NCI-H2081 treated with DMSO at 0.1 percent for 48 hours (cell line): Measurements from ENCODE around the gene ARIH1.

ENCODE experiments used
- DNase-seq: peaks from one replicate; lab custom pipeline; 2025; lab: John Stamatoyannopoulos, UW

Gene ARIH1

GRCh38 chr15:72487070-72487797 is 13.1 kb downstream of the ARIH1 start:
- no peak for DNase-seq

DNA sequence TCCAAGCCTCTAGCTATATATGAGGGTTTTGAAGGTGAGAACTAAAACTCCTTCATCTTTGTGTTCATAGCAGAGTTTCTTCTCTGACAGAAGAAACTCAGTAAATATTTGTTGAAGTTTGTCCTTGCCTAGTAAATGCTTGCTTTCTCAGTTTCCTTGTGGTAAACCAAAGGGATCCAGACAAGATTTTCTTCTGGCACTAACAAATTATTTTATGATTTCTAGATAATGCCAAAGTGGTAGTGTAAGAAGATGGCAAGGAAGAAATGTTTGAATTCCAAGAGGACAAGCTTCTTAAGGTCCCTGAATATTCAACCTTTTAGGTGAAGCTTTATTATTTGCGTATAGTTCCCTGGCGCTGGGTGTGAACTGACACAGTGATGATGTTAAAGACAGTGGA is 14.4 kb downstream of the ARIH1 start:
- DNase-seq, result no peak

DNA sequence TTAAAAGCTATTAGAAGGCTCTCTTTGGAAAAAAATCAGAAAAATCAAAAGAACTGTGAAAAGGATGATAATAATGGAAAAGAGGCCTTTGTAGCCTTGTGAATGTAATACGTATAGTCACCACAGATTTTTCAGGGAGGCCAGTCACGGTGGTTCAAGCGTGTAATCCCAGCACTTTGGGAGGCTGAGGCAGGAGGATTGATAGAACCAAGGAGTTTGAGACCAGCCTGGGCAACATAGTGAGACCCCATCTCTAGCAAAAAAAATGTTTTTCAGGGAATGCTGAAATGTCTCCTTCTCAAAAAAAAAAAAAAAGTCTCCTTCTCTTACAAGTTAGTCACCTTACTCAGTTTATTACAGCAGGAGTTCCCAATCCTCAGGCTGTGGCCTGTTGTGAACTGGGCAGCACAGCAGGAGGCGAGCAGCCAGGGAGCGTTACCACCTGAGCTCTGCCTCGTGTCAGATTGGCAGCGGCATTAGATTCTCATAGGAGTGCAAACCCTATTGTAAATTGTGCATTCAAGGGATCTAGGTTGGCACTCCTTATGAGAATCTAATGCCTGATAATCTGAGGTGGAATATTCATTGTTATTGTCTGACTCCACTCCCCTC is 15.9 kb downstream of the ARIH1 start:
- no peak for DNase-seq

DNA sequence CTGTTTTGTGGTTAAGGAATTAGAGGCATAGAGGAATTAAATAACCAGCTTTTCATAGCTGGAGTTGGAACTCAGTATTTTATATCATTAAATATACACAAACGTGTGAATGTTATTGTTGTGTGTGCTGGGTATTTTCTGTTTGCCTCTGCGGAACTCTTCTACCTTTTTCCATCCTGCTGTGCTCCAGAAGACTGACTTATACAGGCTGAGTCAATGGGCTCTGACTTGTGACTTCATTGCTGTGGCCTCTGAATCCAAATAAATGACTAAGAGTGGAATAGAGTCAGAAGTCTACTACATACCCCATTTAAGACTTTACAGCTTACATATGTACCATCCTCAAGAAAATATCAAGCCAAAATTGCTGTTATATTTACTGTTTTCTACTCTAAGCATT is 17.6 kb downstream of the ARIH1 start:
- DNase-seq, result no peak

GRCh38 chr15:72492733-72493132 is 18.6 kb downstream of the ARIH1 start:
- DNase-seq, result no peak

- DNase-seq, result no peak
Measured at GRCh38 chr15:72493220-72493619, 19.1 kb downstream of the ARIH1 start.

- DNase-seq, result no peak
Measured at GRCh38 chr15:72495007-72495406, 20.9 kb downstream of the ARIH1 start.

- DNase-seq, result no peak
Measured at GRCh38 chr15:72496783-72497182, 22.7 kb downstream of the ARIH1 start.

- no peak for DNase-seq
Measured at GRCh38 chr15:72497402-72497801, 23.3 kb downstream of the ARIH1 start.

GRCh38 chr15:72502220-72502809 is 28.2 kb downstream of the ARIH1 start:
- no peak for DNase-seq

DNA sequence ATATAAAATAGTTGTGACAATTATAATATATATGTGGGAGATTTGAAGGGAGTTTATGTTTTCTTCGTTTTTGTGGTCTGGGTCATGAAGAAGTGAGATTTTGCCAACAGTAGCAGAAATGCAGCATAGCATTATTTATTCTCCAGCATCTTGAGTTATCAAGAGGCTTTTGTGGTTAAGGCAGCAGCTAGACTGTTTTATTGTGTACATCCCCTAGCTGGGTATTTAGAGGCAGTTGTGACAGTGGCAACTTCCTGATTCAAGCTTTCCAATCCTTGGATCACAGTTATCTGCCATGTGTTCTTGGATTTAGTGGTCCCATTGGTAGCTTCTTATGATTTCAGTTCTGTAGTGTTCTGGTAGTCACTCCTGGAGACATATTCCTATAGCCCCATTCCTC is 29.0 kb downstream of the ARIH1 start:
- DNase-seq, result no peak

DNA sequence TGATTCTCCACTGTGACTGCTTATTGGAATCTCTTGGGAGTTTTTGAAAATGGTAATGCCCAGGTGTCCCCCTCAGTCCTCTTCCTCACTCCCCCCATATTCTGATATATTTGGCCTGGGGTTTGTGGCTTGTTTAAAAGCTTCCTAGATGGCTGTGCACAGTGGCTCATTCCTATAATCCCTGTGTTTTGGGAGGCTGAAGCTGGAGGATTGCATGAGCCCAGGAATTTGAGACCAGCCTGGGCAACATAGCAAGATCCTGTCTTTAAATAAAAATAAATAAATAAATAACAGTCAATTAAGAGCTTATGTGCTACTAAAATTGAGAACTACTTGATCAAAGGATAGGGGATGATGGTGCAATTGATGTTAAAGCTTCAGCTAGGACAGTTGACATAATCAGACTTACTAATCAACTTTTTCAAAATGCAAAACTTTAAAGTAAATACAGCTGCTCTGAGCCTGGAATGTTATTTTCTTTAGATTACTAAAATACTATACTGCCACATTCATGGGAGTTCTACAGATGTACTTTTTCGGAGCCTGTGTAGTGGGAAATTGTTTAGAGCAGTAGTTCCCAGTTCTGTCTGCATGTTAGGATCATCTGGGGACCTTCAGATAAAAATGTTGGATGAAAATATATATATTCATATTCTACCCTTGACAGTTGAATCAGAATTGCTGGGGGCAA is 33.4 kb downstream of the ARIH1 start:
- no peak for DNase-seq

DNA sequence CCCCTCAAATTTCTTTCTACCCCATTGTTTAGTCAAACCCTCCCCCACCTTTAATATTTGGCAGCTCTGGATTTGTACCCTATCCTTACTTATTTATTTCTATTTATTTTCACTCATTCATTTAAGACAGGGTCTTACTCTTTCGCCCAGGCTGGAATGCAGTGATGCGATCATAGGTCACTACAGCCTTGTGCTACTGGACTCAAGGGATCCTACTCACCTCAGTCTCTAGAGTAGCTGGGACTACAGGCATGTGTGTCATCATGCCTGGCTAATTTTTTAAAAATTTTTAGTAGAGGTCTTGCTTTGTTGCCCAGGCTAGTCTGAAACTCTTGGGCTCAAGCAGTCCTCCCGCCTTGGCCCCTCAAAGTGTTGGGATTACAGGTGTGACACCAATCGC is 35.4 kb downstream of the ARIH1 start:
- DNase-seq, result no peak

DNA sequence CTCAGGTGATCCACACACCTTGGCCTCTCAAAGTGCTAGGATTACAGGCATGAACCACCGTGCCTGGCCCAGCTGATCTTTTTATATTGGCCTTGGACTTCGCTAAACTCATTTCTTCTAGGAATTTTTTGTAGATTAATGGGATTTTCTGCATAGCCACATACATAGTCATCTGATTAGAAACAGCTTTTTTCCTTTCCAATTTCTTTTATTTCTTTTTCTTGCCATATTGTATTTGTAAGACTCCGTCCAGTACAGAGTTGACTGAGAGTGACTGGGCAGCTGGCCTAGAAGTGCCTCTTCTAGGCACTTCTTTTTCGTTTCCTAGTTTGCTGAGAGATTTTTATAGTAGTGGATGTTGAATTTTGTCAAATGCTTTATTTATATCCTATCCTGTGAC is 37.4 kb downstream of the ARIH1 start:
- DNase-seq, result no peak

DNA sequence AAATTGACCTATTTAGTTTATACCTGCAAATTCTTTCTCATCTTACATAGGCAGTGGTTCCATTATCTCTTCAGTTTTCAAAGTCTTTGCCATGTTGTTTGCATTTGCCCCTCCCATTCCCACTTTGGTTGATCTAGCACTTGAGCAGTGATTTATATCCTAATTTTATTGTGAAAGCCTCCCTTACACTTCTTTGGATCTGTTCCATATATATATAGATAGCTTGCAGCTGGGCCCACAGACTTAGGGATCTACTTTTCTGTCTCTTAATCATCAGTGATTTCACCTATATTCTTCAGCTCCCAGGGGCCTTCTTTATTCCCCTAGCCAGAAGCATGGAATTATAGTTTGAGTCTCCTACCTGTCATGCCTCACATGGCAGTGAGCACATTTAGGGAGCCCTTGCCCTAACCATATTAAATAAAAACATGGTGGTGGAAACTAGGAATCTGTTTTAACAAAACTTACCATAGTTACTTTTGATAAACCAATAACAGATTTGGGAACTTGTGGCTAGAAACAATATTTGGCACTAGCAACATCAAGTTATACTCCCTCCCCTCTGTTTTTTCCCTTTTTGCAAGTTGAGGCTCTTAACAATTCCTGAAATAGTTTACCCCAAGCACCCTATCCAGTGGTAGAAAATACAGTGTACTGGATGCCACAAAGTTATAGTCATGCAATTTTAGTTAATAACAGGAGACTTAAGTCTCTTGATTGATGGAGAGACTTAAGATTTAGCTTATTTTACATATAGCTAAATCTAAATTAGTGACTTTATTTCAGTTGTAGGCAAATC is 41.7 kb downstream of the ARIH1 start:
- DNase-seq, result no peak

DNA sequence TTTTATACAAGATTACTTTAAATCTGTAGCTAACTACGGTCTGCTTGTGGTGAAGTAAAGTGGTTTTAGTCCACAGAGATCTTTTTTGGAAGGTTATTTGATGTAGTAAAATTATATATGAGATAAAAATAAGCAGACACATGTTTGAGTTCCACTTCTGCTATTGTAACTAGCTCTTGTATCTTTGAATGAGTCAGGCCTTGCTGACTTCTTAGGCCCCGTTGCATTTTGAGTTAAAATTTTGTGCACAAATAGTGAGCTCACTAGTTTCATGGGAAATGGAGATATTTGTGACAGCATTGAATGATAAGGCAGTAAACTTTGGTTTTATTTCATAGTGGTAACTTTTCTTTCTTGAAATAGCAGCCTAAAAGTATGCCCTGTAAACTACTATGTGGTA is 42.6 kb downstream of the ARIH1 start:
- DNase-seq, result no peak

GRCh38 chr15:72521682-72522081 is 47.6 kb downstream of the ARIH1 start:
- no peak for DNase-seq

DNA sequence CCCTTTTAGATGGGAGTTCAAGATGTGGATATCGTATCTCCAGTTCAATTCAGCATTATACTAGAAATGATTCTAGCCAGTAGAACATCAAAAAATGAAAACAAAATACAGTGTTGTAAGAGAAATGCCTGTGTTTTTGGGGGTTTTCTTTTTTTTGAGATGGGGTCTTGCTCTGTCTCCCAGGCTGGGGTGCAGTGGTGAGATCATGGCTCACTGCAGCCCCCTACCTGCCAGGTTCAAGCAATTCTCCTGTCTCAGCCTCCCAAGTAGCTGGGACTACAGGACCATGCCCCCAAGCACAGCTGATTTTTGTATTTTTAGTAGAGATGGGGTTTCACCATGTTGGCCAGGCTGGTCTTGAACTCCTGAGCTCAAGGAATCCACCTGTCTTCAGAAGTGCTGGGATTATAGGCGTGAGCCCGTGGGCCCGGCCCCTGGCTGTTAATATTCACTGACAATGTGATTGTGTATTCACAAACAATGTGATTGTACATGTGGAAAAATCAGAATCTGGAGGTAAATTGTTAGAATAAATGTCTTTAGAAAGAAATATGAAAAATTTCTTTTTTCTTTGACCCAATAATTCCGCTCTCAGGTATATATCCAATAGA is 59.0 kb downstream of the ARIH1 start:
- DNase-seq, result no peak

- DNase-seq, result no peak
Measured at GRCh38 chr15:72534523-72534922, 60.4 kb downstream of the ARIH1 start.

DNA sequence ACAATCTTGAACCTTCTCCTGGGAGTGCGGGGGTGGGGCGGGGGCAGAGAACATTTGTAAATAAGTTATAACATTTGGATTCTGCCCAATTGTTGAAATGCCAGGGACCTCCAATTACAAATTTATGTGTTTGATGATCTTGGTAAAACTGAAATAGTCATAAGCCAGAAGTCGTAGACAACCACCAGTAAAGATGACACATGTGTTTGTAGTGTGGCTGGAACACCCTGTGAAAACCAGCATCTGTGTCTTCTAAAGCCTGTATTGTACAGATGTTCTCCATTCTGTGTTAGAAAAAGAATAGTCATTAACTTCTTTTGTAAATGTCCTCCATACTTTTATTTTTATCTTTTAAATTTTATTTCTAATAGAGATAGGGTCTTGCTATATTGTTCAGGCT is 61.8 kb downstream of the ARIH1 start:
- DNase-seq, result no peak

DNA sequence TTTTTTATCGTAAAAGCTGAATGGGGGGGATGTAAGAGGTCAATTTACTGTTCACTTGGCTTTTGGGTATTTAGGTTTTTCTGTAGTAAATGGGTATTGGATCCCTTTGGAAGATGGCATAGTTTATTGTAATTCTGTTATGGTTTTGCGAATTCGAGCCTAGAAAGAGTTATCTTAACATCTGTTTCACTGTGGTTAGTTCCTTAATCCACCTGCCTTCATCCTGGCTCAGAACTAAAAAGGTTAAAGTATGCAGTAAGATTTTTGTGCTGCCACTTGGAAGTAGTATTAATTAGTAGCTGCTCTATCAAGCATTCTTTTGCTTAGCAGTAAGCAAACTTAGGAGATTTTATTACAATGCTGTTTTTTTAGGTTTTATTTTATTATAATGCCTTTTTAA is 62.4 kb downstream of the ARIH1 start:
- DNase-seq, result no peak

GRCh38 chr15:72538931-72539330 is 64.8 kb downstream of the ARIH1 start:
- no peak for DNase-seq
